ENCODE measurements around the gene RSAD2.

The RSAD2 gene

DNA sequence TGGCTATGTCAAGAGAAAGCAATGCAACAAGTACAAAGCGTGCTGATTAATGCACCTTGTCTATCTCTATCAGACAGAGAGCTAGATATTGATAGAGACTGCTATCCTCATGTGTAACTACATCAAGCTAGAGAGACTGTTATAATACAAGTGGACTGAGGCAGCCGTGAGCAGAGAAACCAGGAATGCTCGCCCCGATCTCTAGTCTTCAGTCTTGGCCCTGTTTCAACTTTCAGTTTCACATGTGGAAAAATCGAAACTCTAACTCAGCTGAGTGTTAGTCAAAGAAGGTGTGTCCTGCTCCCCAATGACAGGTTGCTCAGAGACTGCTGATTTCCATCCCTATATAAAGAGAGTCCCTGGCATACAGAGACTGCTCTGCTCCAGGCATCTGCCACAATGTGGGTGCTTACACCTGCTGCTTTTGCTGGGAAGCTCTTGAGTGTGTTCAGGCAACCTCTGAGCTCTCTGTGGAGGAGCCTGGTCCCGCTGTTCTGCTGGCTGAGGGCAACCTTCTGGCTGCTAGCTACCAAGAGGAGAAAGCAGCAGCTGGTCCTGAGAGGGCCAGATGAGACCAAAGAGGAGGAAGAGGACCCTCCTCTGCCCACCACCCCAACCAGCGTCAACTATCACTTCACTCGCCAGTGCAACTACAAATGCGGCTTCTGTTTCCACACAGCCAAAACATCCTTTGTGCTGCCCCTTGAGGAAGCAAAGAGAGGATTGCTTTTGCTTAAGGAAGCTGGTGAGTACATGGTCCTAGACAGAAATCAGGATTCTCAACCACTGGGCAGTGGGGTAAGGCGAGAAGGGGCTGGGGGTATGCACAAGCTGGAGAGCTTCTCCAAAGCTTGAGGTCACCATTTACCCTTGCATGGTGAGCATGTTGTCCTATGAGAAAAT, at the start of gene RSAD2:
RSAD2 (plus strand) TSS at position 376 of the 903 bp plus-strand sequence; CDS start at position 400, 24 bp downstream.
- CTCF ChIA-PET: interaction anchor here (0.7 to 2.2 kb wide), 8 partner anchors 8 to 207 kb away, joined by 3 to 8 read pairs (median 3); no protein-coding TSS in a partner anchor
- POLR2A ChIA-PET: no interaction called here
- TF ChIP-seq CTCF (IDR thresholded peaks at IDR 0.05; ENCODE audit: control extremely low read depth, extremely low read depth, low read depth, missing control alignments): no peak
- peak; percentile 19 for DNase-seq (ENCODE audit: extremely low spot score)

- ChIA-PET POLR2A (no interaction called here), CTCF (no interaction called here)
- no peak for DNase-seq (ENCODE audit: extremely low spot score)
- peak; percentile 18 for TF ChIP-seq CTCF (IDR thresholded peaks at IDR 0.05; ENCODE audit: control extremely low read depth, extremely low read depth, low read depth, missing control alignments)
These were observed 49.3 kb upstream of the RSAD2 start for GRCh38 chr2:6828299-6828584.

DNA sequence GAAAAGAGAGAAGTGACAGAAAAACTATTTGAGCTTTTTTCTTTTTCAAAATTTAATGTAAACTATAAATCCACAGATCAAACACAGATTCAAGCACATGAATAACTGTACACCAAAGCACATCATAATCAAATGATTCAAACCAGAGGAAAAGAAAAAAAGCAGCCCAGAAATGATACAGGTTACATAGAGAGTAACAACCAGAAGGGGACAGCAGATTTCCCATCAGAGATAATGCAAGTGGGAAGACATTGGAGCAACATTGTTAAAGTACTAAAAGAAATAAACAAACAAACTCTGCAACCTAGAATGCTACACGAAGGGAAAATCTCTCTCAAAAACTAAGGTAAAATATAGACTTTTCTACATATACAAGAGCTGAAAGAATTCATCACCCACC, 46.3 kb upstream of the RSAD2 start:
- CTCF ChIA-PET: no interaction called here
- no peak for DNase-seq (ENCODE audit: extremely low spot score)
- POLR2A ChIA-PET: no interaction called here
- TF ChIP-seq CTCF (IDR thresholded peaks at IDR 0.05; ENCODE audit: control extremely low read depth, extremely low read depth, low read depth, missing control alignments): no peak

GRCh38 chr2:6832596-6833299, 44.8 kb upstream of the RSAD2 start:
- no peak for TF ChIP-seq CTCF (IDR thresholded peaks at IDR 0.05; ENCODE audit: control extremely low read depth, extremely low read depth, low read depth, missing control alignments)
- ChIA-PET POLR2A (no interaction called here), CTCF (no interaction called here)
- no peak for DNase-seq (ENCODE audit: extremely low spot score)

- no peak for DNase-seq (ENCODE audit: extremely low spot score)
- CTCF ChIA-PET: no interaction called here
- POLR2A ChIA-PET: no interaction called here
- TF ChIP-seq CTCF (IDR thresholded peaks at IDR 0.05; ENCODE audit: control extremely low read depth, extremely low read depth, low read depth, missing control alignments): no peak
These were observed 44.3 kb upstream of the RSAD2 start for GRCh38 chr2:6833300-6833604.

- ChIA-PET CTCF (no interaction called here), POLR2A (no interaction called here)
- no peak for TF ChIP-seq CTCF (IDR thresholded peaks at IDR 0.05; ENCODE audit: control extremely low read depth, extremely low read depth, low read depth, missing control alignments)
- no peak for DNase-seq (ENCODE audit: extremely low spot score)
These were observed 43.4 kb upstream of the RSAD2 start for GRCh38 chr2:6834163-6834562.

Measured in GM10248 (cell line).